ENCODE results near the gene MINDY4. TPM values are rescaled to one million over a fixed set of nuclear protein-coding genes. Genes with fewer than 3 reads are reported as not detected.

MINDY4 gene
- total RNA-seq, 1 experiment from 2014 or later: 1.8 TPM

- no peaks in the 10 kb centered on the region for H3K36me3 Mint-ChIP-seq
- TF ChIP-seq MXD4 (CRISPR knock-in tag; IDR thresholded peaks at IDR 0.05; ENCODE audit: borderline replicate concordance) (no peak), PRRX2 (CRISPR knock-in tag; IDR thresholded peaks at IDR 0.05) (no peak), RELA (CRISPR knock-in tag; IDR thresholded peaks at IDR 0.05; ENCODE audit: borderline replicate concordance) (no peak), TEAD1 (CRISPR knock-in tag; IDR thresholded peaks at IDR 0.05) (no peak), NFATC4 (CRISPR knock-in tag; IDR thresholded peaks at IDR 0.05) (no peak), NR3C1 (CRISPR knock-in tag; conservative IDR thresholded peaks at IDR 0.05; ENCODE audit: low read depth) (no peak), ESRRA (CRISPR knock-in tag; IDR thresholded peaks at IDR 0.05; ENCODE audit: borderline replicate concordance) (no peak), GRHL2 (CRISPR knock-in tag; IDR thresholded peaks at IDR 0.05; ENCODE audit: insufficient replicate concordance, severe bottlenecking) (no peak), NFE2L1 (CRISPR knock-in tag; IDR thresholded peaks at IDR 0.05) (no peak), AFF4 (CRISPR knock-in tag; IDR thresholded peaks at IDR 0.05; ENCODE audit: borderline replicate concordance) (no peak), TCF7 (CRISPR knock-in tag; IDR thresholded peaks at IDR 0.05; ENCODE audit: low read depth) (no peak), ZNF138 (CRISPR knock-in tag; conservative IDR thresholded peaks at IDR 0.05) (no peak)
- TF ChIP-seq, protein P1, sequence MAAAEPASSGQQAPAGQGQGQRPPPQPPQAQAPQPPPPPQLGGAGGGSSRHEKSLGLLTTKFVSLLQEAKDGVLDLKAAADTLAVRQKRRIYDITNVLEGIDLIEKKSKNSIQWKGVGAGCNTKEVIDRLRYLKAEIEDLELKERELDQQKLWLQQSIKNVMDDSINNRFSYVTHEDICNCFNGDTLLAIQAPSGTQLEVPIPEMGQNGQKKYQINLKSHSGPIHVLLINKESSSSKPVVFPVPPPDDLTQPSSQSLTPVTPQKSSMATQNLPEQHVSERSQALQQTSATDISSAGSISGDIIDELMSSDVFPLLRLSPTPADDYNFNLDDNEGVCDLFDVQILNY (CRISPR knock-in tag; IDR thresholded peaks at IDR 0.05): no peak
- TF ChIP-seq, protein P2, sequence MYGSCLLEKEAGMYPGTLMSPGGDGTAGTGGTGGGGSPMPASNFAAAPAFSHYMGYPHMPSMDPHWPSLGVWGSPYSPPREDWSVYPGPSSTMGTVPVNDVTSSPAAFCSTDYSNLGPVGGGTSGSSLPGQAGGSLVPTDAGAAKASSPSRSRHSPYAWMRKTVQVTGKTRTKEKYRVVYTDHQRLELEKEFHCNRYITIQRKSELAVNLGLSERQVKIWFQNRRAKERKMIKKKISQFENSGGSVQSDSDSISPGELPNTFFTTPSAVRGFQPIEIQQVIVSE (CRISPR knock-in tag; IDR thresholded peaks at IDR 0.05; ENCODE audit: borderline replicate concordance): no peak
- CTCF ChIA-PET: interaction anchor here (0.9 to 2.3 kb wide), 8 partner anchors 27 to 194 kb away, joined by 3 to 13 read pairs (median 4); partner anchors contain the start of gene MINDY4
- POLR2A ChIA-PET: no interaction called here
- H3K4me1 Mint-ChIP-seq: 0 out of 2 replicates have a peak, but pooled peaks cover 4% of the 10 kb centered on the region
- ATAC-seq (no peak), DNase-seq (ENCODE audit: low spot score) (no peak)
- H3K27ac Mint-ChIP-seq: no peak overlapping the region
- no peaks in the 10 kb centered on the region for H3K9me3 Mint-ChIP-seq
- H3K27me3 Mint-ChIP-seq (ENCODE audit: low read depth): peaks cover 9% of the 10 kb centered on the region
- H3K4me3 Mint-ChIP-seq: no peak overlapping the region
Observed at GRCh38 chr7:30934732-30935568, 163.7 kb downstream of the MINDY4 start.

DNA sequence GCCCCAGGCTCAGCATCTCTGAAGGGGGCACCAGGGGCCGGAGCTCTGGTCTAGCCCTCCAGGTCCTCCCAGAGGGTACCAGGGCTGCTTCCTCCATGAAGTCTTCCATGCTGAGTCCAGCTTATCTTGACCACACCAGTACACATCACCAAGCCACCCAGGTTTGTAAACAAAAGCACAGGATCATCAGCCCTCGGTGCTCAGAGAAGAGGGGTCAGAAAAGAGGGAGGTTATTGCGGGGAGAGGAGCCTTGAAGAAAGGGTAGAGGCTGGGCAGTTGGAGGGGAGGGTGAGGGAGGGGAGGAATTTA is 164.3 kb downstream of the MINDY4 start:
- DNase-seq (ENCODE audit: low spot score) (no peak), ATAC-seq (no peak)
- Mint-ChIP-seq H3K27ac (no peak overlapping the region), H3K36me3 (no peaks in the 10 kb centered on the region), H3K4me3 (no peak overlapping the region), H3K4me1 (0 out of 2 replicates have a peak, but pooled peaks cover 4% of the 10 kb centered on the region), H3K9me3 (no peaks in the 10 kb centered on the region), H3K27me3 (ENCODE audit: low read depth) (peaks cover 9% of the 10 kb centered on the region)
- POLR2A ChIA-PET: no interaction called here
- CTCF ChIA-PET: interaction anchor here (0.9 to 1.3 kb wide), 3 partner anchors 27 to 187 kb away, joined by 3 to 5 read pairs (median 3); no protein-coding TSS in a partner anchor
- TF ChIP-seq ELF4 (CRISPR knock-in tag; IDR thresholded peaks at IDR 0.05; ENCODE audit: low read depth): no peak
- TF ChIP-seq RELA (CRISPR knock-in tag; IDR thresholded peaks at IDR 0.05; ENCODE audit: borderline replicate concordance): no peak
- no peak for TF ChIP-seq TP53 (CRISPR knock-in tag; IDR thresholded peaks at IDR 0.05)
- no peak for TF ChIP-seq SMAD4 (CRISPR knock-in tag; IDR thresholded peaks at IDR 0.05)
- no peak for TF ChIP-seq AR (CRISPR knock-in tag; IDR thresholded peaks at IDR 0.05)
- no peak for TF ChIP-seq CBFB (CRISPR knock-in tag; IDR thresholded peaks at IDR 0.05; ENCODE audit: low read depth)
- TF ChIP-seq ZNF512 (CRISPR knock-in tag; IDR thresholded peaks at IDR 0.05; ENCODE audit: borderline replicate concordance): no peak
- no peak for TF ChIP-seq CREM (CRISPR knock-in tag; IDR thresholded peaks at IDR 0.05)
- TF ChIP-seq ZNF416 (CRISPR knock-in tag; IDR thresholded peaks at IDR 0.05): no peak

Measured in WTC11 (cell line).